HUES64 (cell line): ENCODE results near the gene EPS8L2.

Source experiments
- H3K27ac ChIP-seq: 2 replicates; pipeline ENCODE4 v1.7.0; 2013; ENCODE audit warnings: low read depth, low read length, inconsistent platforms
- H3K27me3 ChIP-seq: 2 replicates; pipeline ENCODE4 v1.6.1; 2013; ENCODE audit warnings: mild to moderate bottlenecking, low read length; ENCODE audit not compliant: insufficient read depth
- H3K36me3 ChIP-seq: 2 replicates; pipeline ENCODE4 v1.6.1; 2013; ENCODE audit warnings: mild to moderate bottlenecking, low read length; ENCODE audit not compliant: insufficient read depth
- H3K4me1 ChIP-seq: 2 replicates; pipeline ENCODE4 v1.6.1; 2013; ENCODE audit warnings: mild to moderate bottlenecking, low read length, moderate library complexity; ENCODE audit not compliant: insufficient read depth
- H3K4me3 ChIP-seq: 2 replicates; pipeline ENCODE4 v1.5.1; 2013; ENCODE audit warnings: mild to moderate bottlenecking, low read length, moderate library complexity
- H3K9ac ChIP-seq: 2 replicates; pipeline ENCODE4 v1.6.1; 2013; ENCODE audit warnings: mild to moderate bottlenecking, low read depth, low read length
- H3K9me3 ChIP-seq: 2 replicates; pipeline ENCODE4 v1.6.1; 2013; ENCODE audit warnings: low read depth, low read length; ENCODE audit not compliant: insufficient read depth
- WGBS: fragments of 150-250, 120-280 bp; methylation state at CpG from one replicate; pipeline ENCODE4 v1.1.7; 2013; ENCODE audit warnings: missing lambda C conversion rate; 5-methylcytosine and 5-hydroxymethylcytosine counted together

EPS8L2 gene

DNA sequence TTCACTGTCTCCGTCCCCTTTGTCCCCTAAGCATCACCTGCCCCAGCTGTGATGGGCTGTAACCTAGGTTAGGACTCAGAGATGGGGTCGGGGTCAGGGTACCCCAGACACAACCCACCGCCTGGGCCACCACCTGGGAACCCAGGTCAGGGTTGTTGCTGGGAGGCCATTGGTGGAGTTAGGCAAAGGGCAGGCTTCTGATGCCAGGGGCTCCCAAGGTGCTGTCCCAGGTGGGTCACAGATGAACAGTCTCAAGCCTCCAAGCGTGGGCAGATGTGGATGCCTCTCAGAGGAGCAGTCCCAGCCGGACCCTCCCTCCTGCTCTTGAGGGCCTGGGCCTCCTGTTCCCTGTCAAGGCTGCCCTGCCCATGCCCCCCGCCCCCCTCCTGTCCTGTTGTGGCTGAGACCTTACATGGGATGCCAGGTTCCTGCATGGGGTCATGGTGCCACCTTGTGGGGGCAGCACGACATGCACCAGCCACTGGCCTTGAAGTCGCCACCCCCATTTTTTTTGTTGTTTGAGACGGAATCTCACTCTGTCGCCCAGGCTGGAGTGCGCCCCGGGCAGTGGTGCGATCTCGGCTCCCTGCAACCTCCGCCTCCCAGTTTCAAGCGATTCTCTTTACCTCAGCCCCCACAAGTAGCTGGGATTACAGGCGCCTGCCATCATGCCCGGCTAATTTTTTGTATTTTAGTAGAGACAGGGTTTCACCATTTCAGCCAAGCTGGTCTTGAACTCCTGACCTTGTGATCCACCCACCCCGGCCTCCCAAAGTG lies 59.2 kb downstream of the EPS8L2 start:
- Histone ChIP-seq H3K27me3 (no peaks in the 10 kb centered on the region), H3K9me3 (no peaks in the 10 kb centered on the region), H3K4me3 (no peak overlapping the region), H3K9ac (no peak overlapping the region), H3K36me3 (peaks cover 75% of the 10 kb centered on the region), H3K4me1 (peaks cover 7% of the 10 kb centered on the region; the same call in 1 of the 2 replicates), H3K27ac (no peak overlapping the region; the same call in 1 of the 2 replicates)
- 84% methylated on average over 19 of the region's 19 CpGs for WGBS

DNA sequence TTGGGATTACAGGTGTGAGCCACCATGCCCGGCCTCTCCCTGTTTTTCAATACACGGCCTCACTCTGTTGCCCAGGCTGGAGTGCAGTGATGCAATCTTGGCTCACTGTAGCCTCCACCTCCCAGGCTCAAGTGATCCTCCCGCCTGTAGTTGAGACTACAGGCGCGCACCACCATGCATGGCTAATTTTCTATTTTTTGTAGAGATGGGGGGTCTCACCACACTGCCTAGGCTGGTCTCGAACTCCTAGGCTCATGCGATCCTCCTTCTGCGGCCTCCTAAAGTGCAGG lies 59.7 kb downstream of the EPS8L2 start:
- no peaks in the 10 kb centered on the region for H3K9me3 ChIP-seq
- H3K4me1 ChIP-seq, result peaks cover 7% of the 10 kb centered on the region; the same call in 1 of the 2 replicates
- no peaks in the 10 kb centered on the region for H3K27me3 ChIP-seq
- peaks cover 76% of the 10 kb centered on the region for H3K36me3 ChIP-seq
- H3K9ac ChIP-seq, result no peak overlapping the region
- WGBS, result 94% methylated on average over 8 of the region's 8 CpGs
- no peak overlapping the region for H3K4me3 ChIP-seq
- H3K27ac ChIP-seq, result no peak overlapping the region

DNA sequence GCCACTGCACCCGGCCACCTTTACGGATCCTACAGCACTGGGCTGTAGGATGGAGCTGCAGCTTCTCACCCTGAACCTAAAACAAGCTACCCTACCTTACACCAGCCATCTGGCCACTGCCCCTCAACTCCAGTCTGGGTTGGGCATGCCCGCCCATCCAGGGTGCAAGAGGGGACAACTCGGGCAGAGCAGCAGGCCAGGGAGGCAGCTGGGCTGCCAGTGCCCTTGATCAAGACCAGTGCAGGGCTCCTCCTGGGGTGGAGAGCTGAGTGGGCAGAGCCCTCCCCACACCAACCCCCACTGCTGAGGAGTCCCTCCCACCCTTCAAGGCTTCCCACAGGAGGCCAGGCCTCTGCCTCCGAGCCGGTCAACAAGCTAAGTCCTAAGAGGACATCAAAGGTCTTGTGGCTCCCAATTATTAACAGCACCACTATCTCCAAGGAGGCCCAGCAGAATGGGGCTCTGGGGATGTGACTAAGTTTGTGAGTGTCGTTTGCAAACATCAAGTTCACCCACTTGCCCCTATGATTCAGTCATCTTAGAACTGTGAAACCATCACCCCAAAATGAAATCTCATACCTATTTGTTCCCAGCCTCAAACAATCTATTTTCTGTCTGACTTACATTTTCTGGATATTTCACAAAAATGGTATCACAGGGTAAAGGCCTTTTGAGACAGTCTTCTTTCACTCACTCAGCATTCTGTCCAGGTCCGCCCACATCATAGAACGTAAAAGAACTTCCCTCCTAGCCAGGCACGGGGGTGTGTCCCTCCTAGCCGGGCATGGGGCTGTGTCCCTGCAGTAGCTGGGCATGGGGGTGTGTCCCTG lies 60.3 kb downstream of the EPS8L2 start:
- Histone ChIP-seq H3K4me1 (peaks cover 7% of the 10 kb centered on the region; the same call in 1 of the 2 replicates), H3K9me3 (no peaks in the 10 kb centered on the region), H3K36me3 (peaks cover 76% of the 10 kb centered on the region), H3K4me3 (no peak overlapping the region), H3K27ac (no peak overlapping the region), H3K27me3 (no peaks in the 10 kb centered on the region), H3K9ac (no peak overlapping the region)
- 95% methylated on average over 11 of the region's 11 CpGs for WGBS

DNA sequence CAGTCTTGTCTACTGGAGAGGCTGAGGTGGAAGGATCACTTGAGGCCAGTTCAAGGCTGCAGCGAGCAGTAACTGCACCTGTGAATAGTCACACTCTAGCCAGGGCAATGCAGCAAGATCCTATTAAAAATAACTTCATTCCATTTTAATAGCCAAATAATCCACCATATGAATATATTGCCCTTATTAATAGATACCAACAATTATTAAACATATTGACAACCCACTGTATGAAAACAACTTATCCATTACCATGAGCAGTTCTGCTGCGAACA lies 60.8 kb downstream of the EPS8L2 start:
- peaks cover 76% of the 10 kb centered on the region for H3K36me3 ChIP-seq
- H3K27ac ChIP-seq, result no peak overlapping the region
- peaks cover 7% of the 10 kb centered on the region; the same call in 1 of the 2 replicates for H3K4me1 ChIP-seq
- H3K27me3 ChIP-seq, result no peaks in the 10 kb centered on the region
- no peak overlapping the region for H3K4me3 ChIP-seq
- no peaks in the 10 kb centered on the region for H3K9me3 ChIP-seq
- 98% methylated on average over 2 of the region's 2 CpGs for WGBS
- H3K9ac ChIP-seq, result no peak overlapping the region

DNA sequence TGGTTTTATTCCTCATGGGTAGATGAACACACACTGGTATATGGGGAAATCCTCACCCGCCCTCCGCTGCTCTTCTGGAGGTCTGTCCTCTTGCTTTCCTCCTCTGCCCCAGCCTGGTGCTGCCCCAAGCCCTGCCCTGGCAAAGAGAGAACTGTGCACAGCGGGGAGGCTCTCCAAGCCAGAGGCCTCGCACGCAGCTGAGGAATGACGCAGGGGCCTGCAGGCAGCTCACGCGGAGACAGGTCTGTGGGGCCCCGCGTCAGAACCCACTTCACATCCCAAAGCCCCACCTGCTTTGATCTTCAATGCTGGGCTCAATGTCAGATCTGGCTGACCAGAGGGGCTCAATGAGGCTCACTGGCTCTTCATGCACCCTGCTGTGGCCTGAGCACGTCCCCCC lies 61.2 kb downstream of the EPS8L2 start:
- WGBS, result 94% methylated on average over 11 of the region's 11 CpGs
- no peaks in the 10 kb centered on the region for H3K27me3 ChIP-seq
- H3K9me3 ChIP-seq, result no peaks in the 10 kb centered on the region
- H3K36me3 ChIP-seq, result peaks cover 74% of the 10 kb centered on the region
- H3K4me3 ChIP-seq, result no peak overlapping the region
- H3K4me1 ChIP-seq, result peaks cover 7% of the 10 kb centered on the region; the same call in 1 of the 2 replicates
- no peak overlapping the region for H3K27ac ChIP-seq
- no peak overlapping the region for H3K9ac ChIP-seq

DNA sequence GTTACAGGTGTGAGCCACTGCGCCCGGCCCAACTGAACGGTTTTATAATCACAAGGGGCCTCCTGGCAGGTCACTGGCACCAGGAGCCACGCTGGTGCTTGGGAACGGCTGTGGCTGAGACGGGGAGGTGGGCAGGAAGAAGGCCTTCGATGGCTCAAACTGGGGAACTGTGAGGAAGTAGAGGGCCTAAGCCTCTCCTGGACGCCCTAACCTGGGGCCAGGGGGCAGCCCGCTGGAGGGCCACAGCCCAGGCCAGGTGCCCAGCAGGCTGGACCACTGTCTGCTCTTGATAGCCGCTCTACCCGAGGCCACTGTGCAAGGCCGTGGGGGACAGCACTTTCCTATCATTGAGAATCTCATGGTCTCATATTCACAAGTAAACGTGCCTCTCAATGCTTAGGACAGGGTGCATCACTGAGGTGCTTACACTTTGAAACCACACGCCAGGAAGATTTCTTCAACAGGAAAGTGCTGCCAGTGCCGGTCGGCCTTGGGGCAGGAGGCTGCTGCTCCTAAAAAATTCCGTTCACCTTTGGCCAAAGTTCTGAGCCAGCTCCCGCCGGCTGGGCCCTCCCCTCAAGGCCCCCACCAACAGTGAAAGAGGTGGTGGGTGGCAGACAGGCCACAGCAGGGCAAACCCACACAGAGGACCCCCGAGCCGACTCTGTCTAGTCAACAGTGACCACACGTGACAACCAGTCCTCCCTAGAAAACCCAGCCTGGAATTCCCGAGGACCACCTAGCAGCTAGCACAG lies 64.0 kb downstream of the EPS8L2 start:
- no peaks in the 10 kb centered on the region for H3K27me3 ChIP-seq
- peaks cover 69% of the 10 kb centered on the region for H3K36me3 ChIP-seq
- H3K9ac ChIP-seq, result no peak overlapping the region

DNA sequence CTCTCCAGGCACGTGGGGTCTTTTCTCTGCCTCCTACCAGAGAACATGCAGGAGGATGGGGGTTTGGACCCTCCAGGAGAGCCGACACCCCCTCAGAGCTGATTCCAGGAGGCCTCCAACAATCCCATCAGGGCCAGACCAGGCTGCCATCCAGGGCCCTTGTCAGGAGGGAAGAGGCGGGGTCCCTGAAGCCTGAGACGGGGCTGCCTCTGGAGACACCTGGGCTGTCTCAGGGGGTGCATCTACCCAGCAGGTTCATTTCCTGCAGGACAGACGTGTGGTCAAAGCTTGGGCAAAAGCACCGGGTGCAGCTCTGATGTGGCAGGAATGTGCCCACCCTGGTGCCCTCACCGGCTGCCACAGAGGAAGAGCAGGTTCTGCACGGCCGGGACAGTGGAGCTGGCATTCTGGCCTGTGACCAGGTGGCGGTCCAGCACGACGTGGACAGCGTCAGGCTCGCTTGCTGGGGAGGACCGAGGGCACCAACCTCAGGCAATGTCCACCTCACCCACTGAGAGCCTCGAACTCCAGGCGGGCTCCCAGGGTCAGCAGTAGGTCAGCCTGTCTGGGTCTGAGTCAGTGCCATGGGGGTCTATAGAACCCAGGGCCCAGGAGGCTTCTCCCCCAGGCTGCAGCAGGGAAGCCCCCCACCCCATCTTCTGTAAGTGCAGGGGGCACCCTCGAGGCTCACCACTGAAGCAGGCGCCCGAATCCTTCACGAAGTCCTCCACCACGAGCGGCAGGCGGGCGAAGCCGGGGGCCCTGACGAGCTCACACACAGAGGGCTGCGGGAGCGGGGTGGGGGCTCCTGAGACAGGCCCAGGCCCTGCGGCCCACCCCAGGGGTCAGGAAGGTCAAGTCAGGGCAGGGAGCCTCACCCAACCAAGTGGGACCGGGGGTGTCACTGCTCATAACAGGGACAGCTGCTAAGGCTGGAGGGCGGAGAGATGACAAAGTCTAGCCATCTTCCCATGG lies 64.9 kb downstream of the EPS8L2 start:
- Histone ChIP-seq H3K27ac (no peak overlapping the region), H3K36me3 (peaks cover 66% of the 10 kb centered on the region)
- 95% methylated on average over 32 of the region's 32 CpGs for WGBS

More for the DNA sequence above, 64.0 kb downstream of the EPS8L2 start:
- Histone ChIP-seq H3K4me3 (no peak overlapping the region), H3K9me3 (no peaks in the 10 kb centered on the region), H3K4me1 (peaks cover under 1% of the 10 kb centered on the region; the same call in 1 of the 2 replicates), H3K27ac (no peak overlapping the region)
- WGBS, result 94% methylated on average over 23 of the region's 23 CpGs

DNA sequence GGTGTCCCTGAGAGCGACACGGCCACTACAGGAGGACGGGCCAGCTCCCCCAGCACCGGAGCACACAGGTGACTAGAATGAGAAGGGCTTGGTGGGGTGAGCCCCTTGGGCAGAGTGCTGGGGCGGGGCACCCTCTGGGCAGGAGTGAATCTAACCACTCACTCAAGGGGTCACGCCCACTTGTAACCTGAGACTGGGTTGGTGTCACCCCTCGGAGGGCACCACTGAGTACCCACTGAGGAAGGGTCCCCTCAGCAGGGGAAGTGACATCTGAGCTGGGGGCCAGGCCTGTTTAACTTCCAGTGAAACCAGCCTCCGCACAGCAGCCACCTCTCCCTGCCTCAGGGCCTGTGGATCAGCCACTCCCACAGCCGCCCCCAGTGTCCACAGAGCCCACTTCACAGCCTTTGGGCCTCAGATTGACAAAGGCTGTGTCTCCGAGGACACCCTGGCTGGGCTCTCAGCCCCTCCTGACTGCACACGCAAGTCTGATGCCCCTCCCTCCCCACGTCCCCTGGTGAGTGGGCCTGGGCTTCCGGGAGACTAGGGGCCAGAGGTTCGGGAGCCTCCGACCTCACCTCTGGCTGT lies 65.7 kb downstream of the EPS8L2 start:
- peaks cover 58% of the 10 kb centered on the region for H3K36me3 ChIP-seq
- 82% methylated on average over 15 of the region's 15 CpGs for WGBS
- no peaks in the 10 kb centered on the region for H3K9me3 ChIP-seq

More for the DNA sequence above, 64.9 kb downstream of the EPS8L2 start:
- Histone ChIP-seq H3K4me3 (no peak overlapping the region), H3K4me1 (peaks cover 7% of the 10 kb centered on the region; the same call in 1 of the 2 replicates), H3K9me3 (no peaks in the 10 kb centered on the region), H3K27me3 (no peaks in the 10 kb centered on the region), H3K9ac (no peak overlapping the region)

DNA sequence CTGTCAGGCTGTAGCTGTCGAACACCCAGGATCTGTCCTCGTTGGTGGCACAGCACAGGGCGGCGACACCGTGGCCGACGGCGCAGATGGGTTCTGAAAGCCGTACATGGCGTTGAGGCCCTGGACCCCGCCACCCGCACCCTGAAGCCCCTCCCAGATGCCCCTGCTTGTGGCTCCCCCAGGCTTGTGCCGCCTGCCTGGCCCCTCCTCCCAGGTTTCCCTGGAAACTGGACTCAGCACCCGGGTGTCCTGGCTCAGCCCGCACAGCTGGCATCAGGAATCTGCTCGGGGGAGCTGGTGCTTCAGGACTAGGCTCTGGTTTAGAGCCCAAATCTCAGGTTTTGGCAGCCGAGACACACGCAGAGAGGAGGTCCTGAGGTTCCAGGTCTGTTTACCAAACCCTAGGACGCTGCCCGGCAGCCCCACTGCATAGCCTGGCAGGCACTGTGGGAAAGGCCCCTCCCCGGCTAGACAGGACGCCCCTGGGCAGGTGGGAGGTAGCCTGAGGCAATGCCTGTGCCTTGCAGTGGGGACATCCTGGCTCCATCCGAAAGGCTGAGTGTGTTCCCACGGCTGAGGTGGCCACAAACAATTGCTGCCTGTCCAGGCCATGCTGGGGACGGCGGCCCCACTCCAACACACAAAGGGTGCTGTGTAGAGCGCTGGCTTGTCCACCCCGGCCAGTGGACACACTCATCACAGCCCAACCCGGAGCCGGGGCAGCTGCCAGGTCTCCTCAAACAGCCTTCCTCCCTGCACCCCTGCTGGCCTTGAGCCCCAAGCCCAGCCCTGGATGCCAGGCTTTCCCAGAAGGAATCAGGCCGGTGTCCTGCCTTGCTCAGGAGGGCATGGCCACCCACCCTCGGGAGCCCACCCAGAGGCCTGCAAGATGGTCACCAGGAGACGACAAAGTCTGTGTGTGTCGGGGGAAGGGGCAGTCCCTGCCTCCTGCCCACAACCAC lies 66.7 kb downstream of the EPS8L2 start:
- WGBS, result 92% methylated on average over 34 of the region's 34 CpGs
- no peaks in the 10 kb centered on the region for H3K9me3 ChIP-seq
- H3K36me3 ChIP-seq, result peaks cover 49% of the 10 kb centered on the region
- H3K4me1 ChIP-seq, result peaks cover 7% of the 10 kb centered on the region; the same call in 1 of the 2 replicates
- H3K27ac ChIP-seq, result no peak overlapping the region
- H3K9ac ChIP-seq, result no peak overlapping the region
- no peaks in the 10 kb centered on the region for H3K27me3 ChIP-seq
- H3K4me3 ChIP-seq, result no peak overlapping the region

More for the DNA sequence above, 65.7 kb downstream of the EPS8L2 start:
- peaks cover 7% of the 10 kb centered on the region; the same call in 1 of the 2 replicates for H3K4me1 ChIP-seq
- H3K27me3 ChIP-seq, result no peaks in the 10 kb centered on the region
- no peak overlapping the region for H3K27ac ChIP-seq
- no peak overlapping the region for H3K9ac ChIP-seq
- H3K4me3 ChIP-seq, result no peak overlapping the region
